Pancreas (tissue), 10 donors: ENCODE results near the gene TBC1D5. TPM values are rescaled to one million over a fixed set of nuclear protein-coding genes. Genes with fewer than 3 reads are reported as not detected.

Experiments used
- ATAC-seq, 4 donors: fragments of 200-7000 bp; cut with Tn5 transposase; one replicate each; pipeline versions ENCODE4 v1.8.0 to v1.9.1; 2020; ENCODE audit warnings: mild to moderate bottlenecking in 4 of 4, moderate library complexity in 4 of 4
- DNase-seq, 6 donors: peaks; one replicate each; pipeline ENCODE4 v3.0.0-alpha.2; 2020
- FAIRE-seq: peaks from 2 replicates; lab custom pipeline; 2012; peaks lifted over from hg19 to GRCh38; lab: Jason Lieb, UNC
- H3K27ac ChIP-seq, 4 donors: fragments of 200-600 bp; sonication (generic); 1 replicate in 3 of 4; 2 replicates in 1 of 4; pipeline versions ENCODE4 v1.5.0 to v1.8.0; 2020
- H3K27me3 ChIP-seq, 4 donors: fragments of 200-600 bp; one replicate each; pipeline ENCODE4 v1.8.0; 2021
- H3K36me3 ChIP-seq, 3 donors: fragments of 200-600 bp; sonication (generic) in 1 of 3; one replicate each; pipeline versions ENCODE4 v1.5.0 to v1.8.0; 2020 to 2021
- H3K4me1 ChIP-seq, 3 donors: fragments of 200-600 bp; one replicate each; pipeline ENCODE4 v1.8.0; 2021
- H3K4me3 ChIP-seq, 4 donors: fragments of 200-600 bp; sonication (generic) in 2 of 4; one replicate each; pipeline versions ENCODE4 v1.5.0 to v1.8.0; 2020 to 2021
- H3K9me3 ChIP-seq, 4 donors: fragments of 200-600 bp; one replicate each; pipeline ENCODE4 v1.8.0; 2021
- WGBS, 2 donors: extraction: QIAGEN DNeasy Blood & Tissue Kit; methylation state at CpG; one replicate each; pipeline ENCODE4 v1.1.7; 2013; 5-methylcytosine and 5-hydroxymethylcytosine counted together
- intact Hi-C, 3 donors: fragments of 100-400 bp; cut with DNase I; formaldehyde crosslinking; loops; one replicate each; pipeline versions ENCODE4 v1.11.1 to v1.14.2; 2022
- polyA plus RNA-seq, 2 donors: library from polyadenylated mRNA; stranded (reverse); fragments of 200-250 nt; gene quantifications; one replicate each; pipeline ENCODE4 v1.2.3, GENCODE V29; 2013
- total RNA-seq, 6 donors: library from RNA; stranded (reverse); fragmentation: NEBNext Ultra II Directional in 4 of 6; extraction: Animal tissue kit (Norgen Biotek cat#: 25700) in 4 of 6; gene quantifications; one replicate each; pipeline versions ENCODE4 v1.2.1 to v1.2.4, GENCODE V29; 2021 to 2023
- TF ChIP-seq, protein P1 (sequence below), 4 donors: fragments of 200-600 bp; sonication (generic) in 3 of 4; IDR thresholded peaks; one replicate each; pipeline versions ENCODE4 v1.5.0 to v1.8.0; 2021; ENCODE audit warnings: antibody characterized with exemption in 4 of 4
- donor health status: healthy with polysubstance abuse.
- donor health status: DM: no; HTN: no; CAD: no; lungs with moderate emphysema.
- donor health status: DM: no; HTN: no; CAD: no.
- donor health status: control.
- donor health status: control.
- donor health status: Bipolar disorder and iron deficiency.
- donor health status: DM: yes; HTN: yes; CAD: no.
- donor health status: DM: no; HTN: no; CAD: no.
- donor health status: DM: no; HTN: no; CAD: no.
- donor health status: DM: yes; HTN: yes; CAD: no.

The TBC1D5 gene
- total and polyA plus RNA-seq, 8 donors, result 6.5 to 39.2 (median 19.9) TPM

DNA sequence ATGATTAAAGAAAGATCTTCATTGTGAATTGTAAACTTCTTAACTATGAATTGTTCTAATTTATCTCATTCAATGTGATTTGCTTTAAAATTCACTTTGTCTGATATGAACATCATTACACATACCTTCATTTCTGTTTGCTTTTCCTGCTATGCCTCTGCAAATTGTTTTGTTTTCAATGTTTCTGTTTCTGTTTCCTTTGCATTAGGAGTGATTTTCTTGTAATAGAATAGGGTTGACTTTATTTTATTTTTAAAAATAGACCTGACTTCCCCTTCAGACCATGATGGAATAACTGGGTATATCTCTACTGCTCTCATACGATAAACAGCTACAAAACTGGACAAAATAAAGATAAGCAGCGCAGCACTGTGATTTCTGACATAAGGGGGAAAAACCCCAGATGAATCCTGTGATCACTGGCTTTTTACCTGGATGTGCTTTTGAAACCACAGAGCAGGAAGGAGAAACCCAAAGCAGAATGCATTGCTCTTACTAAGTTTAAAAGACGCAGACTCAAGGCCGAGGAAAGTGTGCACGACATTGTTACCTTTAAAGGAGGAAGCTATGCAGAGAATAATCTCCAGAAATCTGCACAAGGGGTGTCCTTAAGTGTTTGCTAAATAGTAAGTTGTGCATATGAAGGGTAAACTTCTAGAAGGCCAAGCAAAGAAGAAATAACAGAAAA is 420.2 kb downstream of the TBC1D5 start:
- ATAC-seq, result no peak
- Histone ChIP-seq H3K4me1 (no peaks in the 10 kb centered on the region), H3K36me3 (no peaks in the 10 kb centered on the region), H3K27me3 (no peaks in the 10 kb centered on the region), H3K27ac (no peak overlapping the region), H3K9me3 (no peaks in the 10 kb centered on the region), H3K4me3 (no peak overlapping the region)
- FAIRE-seq, result no peak
- no peak for DNase-seq
- TF ChIP-seq, protein P1, sequence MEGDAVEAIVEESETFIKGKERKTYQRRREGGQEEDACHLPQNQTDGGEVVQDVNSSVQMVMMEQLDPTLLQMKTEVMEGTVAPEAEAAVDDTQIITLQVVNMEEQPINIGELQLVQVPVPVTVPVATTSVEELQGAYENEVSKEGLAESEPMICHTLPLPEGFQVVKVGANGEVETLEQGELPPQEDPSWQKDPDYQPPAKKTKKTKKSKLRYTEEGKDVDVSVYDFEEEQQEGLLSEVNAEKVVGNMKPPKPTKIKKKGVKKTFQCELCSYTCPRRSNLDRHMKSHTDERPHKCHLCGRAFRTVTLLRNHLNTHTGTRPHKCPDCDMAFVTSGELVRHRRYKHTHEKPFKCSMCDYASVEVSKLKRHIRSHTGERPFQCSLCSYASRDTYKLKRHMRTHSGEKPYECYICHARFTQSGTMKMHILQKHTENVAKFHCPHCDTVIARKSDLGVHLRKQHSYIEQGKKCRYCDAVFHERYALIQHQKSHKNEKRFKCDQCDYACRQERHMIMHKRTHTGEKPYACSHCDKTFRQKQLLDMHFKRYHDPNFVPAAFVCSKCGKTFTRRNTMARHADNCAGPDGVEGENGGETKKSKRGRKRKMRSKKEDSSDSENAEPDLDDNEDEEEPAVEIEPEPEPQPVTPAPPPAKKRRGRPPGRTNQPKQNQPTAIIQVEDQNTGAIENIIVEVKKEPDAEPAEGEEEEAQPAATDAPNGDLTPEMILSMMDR (IDR thresholded peaks at IDR 0.05), result no peak
- 82 to 89% methylated on average over 5 of the region's 5 CpGs for WGBS, 2 donors
- intact Hi-C loops, result no loop called here

DNA sequence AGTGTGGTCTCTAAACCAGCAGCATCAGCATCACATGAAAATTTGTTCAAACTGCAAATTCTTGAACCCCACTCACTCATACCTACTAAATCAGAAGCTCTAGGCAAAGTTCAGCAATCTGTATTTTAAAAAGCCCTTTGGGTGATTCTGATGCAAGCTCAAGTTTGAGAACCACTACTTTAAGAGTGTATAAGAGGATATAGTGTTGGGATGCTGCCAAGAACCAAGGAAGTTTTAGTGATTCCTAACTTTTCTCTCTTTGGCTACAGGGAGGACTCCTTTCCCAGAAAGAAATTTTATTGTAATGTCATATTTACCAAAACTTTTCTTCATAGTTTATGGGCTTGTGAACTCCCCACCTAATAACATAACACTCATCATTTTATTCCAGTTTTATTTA is 422.2 kb downstream of the TBC1D5 start:
- intact Hi-C loops, result no loop called here
- DNase-seq, result no peak
- Histone ChIP-seq H3K4me3 (no peak overlapping the region), H3K27me3 (no peaks in the 10 kb centered on the region), H3K9me3 (no peaks in the 10 kb centered on the region), H3K27ac (no peak overlapping the region), H3K4me1 (no peaks in the 10 kb centered on the region), H3K36me3 (no peaks in the 10 kb centered on the region)
- TF ChIP-seq, protein P1 (IDR thresholded peaks at IDR 0.05), result no peak
- FAIRE-seq, result no peak
- no peak for ATAC-seq

DNA sequence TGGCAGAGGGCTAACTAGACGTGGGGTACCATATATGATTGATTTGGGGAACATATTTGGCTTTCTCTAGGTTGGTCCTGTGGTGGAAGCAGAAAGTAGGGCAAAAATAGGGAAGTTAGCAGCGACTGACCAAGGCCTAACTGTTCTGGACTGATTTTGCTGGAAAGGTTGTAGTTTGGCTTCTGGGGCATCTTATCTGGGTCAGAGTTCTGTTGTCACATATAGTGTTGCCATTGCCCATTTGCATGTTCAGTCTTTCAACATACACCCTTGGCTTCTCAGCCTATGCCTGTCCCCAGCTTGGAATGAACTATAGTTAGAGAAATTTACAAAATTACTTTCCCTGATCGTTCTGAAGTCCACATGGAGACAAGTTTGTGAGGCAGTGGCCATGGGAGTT is 426.5 kb downstream of the TBC1D5 start:
- DNase-seq (no peak), FAIRE-seq (no peak), ATAC-seq (no peak)
- no peak overlapping the region for H3K4me3 ChIP-seq
- WGBS, 2 donors, result 81 to 84% methylated on average over 3 of the region's 3 CpGs
- intact Hi-C loops, result no loop called here
- no peaks in the 10 kb centered on the region for H3K4me1 ChIP-seq
- H3K9me3 ChIP-seq, result no peaks in the 10 kb centered on the region
- no peak overlapping the region for H3K27ac ChIP-seq
- no peaks in the 10 kb centered on the region for H3K36me3 ChIP-seq
- H3K27me3 ChIP-seq, result no peaks in the 10 kb centered on the region
- TF ChIP-seq, protein P1 (IDR thresholded peaks at IDR 0.05), result no peak

DNA sequence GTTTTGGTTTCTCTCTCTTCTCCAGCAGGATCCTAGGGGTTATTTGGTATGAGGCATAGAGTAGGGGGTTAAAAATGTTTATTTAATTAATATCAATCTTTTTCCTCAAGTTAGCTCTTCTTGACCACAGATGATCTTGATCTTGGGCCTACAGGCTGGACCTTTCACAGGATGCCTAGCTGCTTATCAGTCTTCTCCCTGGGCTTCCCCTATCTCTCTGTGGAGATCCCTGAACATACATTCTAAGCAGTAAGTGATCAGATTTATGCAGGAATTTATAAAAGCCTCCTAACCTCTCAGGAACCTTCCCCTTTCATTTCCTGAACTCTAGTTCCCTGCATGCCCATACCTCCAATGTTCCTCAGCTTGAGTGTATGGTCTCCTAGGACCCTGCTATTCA is 428.3 kb downstream of the TBC1D5 start:
- Histone ChIP-seq H3K27ac (no peak overlapping the region), H3K4me3 (no peak overlapping the region), H3K9me3 (no peaks in the 10 kb centered on the region), H3K27me3 (no peaks in the 10 kb centered on the region), H3K4me1 (no peaks in the 10 kb centered on the region), H3K36me3 (no peaks in the 10 kb centered on the region)
- intact Hi-C loops, result no loop called here
- TF ChIP-seq, protein P1 (IDR thresholded peaks at IDR 0.05), result no peak
- no peak for ATAC-seq
- no peak for FAIRE-seq
- no peak for DNase-seq

DNA sequence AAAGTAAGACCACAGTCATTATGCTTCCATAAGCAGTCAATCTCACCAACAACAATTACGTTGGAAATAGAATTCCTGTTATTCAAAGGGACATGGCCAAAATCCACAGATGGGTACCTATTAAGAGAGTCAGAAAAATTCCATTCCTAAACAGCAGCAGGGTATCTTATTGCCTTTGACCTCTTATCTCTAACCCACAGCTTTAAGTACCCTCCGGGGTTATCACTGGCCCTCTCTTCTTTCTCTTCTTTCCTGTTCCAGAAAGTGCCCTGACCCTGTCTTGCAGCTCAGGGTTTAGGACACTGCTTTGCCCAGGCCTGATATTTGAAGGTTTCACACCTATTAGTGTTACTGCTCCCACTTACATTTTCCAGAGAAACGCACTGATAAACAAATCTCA is 428.7 kb downstream of the TBC1D5 start:
- no peak for FAIRE-seq
- DNase-seq, result no peak
- Histone ChIP-seq H3K4me3 (no peak overlapping the region), H3K27me3 (no peaks in the 10 kb centered on the region), H3K9me3 (no peaks in the 10 kb centered on the region), H3K27ac (no peak overlapping the region), H3K36me3 (no peaks in the 10 kb centered on the region), H3K4me1 (no peaks in the 10 kb centered on the region)
- TF ChIP-seq, protein P1 (IDR thresholded peaks at IDR 0.05), result no peak
- no peak for ATAC-seq
- intact Hi-C loops, result no loop called here
- WGBS, 2 donors, result 90% methylated on average over 3 of the region's 3 CpGs
